HepG2 (cell line): ENCODE data around the gene UPK1B. TPM values are rescaled to one million over a fixed set of nuclear protein-coding genes. Genes with fewer than 3 reads are reported as not detected.

ENCODE experiments used
- ATAC-seq: fragments of 200-7000 bp; cut with Tn5 transposase; 3 replicates; pipeline ENCODE4 v1.9.1; 2020; ENCODE audit warnings: mild to moderate bottlenecking, moderate library complexity
- BruUV-seq: library from RNA; stranded (reverse); fragments of 400-500 nt; replicated peaks from 2 replicates; lab custom pipeline; 2021; lab: Mats Ljungman, UMichigan
- CTCF ChIA-PET: fragments of 300-600 bp; formaldehyde crosslinking; extraction: SDS; loops from one replicate; lab custom pipeline; 2021; ENCODE audit warnings: low total read pairs, inconsistent platforms, low intra/inter-chr PET ratio; lab: Yijun Ruan, JAX
- POLR2A ChIA-PET: fragments of 350-600 bp; sonication (Branson Sonifier 250); formaldehyde crosslinking; loops from one replicate; lab custom pipeline; 2020; ENCODE audit warnings: antibody characterized with exemption, inconsistent platforms; lab: Yijun Ruan, JAX
- DNase-seq: peaks from one replicate; pipeline ENCODE4 v3.0.0-alpha.2; 2015; ENCODE audit warnings: low spot score
- FAIRE-seq: peaks from 3 replicates; lab custom pipeline; 2011; peaks lifted over from hg19 to GRCh38; lab: Jason Lieb, UNC
- H2AFZ ChIP-seq: one replicate; pipeline ENCODE4 v1.6.1; 2011; ENCODE audit warnings: low read length, inconsistent platforms
- H3K27ac ChIP-seq: fragments of 300-600 bp; 3 replicates; pipeline ENCODE4 v1.8.0; 2011; ENCODE audit warnings: mixed run types, mild to moderate bottlenecking, mixed read lengths, low read length, inconsistent platforms; ENCODE audit not compliant: insufficient read depth; ENCODE audit errors: extremely low read length
- H3K27me3 ChIP-seq, 2 experiments: fragments of 200-600 bp in 1 of 2; 2 replicates in 1 of 2; 3 replicates in 1 of 2; pipeline versions ENCODE4 v1.6.0 to v1.8.0; 2011; ENCODE audit warnings: low read length in 2 of 2, mild to moderate bottlenecking in 2 of 2, moderate library complexity in 2 of 2, inconsistent platforms in 1 of 2; ENCODE audit not compliant: insufficient read depth in 2 of 2, control insufficient read depth in 1 of 2
- H3K36me3 ChIP-seq, 2 experiments: fragments of 200-600 bp in 1 of 2; replicated peaks in 1 of 2; 2 replicates in 1 of 2; 3 replicates in 1 of 2; pipeline versions ENCODE4 v1.5.1 to v1.8.0; 2011; ENCODE audit warnings: low read length in 2 of 2, inconsistent platforms in 1 of 2; ENCODE audit not compliant: insufficient read depth in 2 of 2, control insufficient read depth in 1 of 2
- H3K4me1 ChIP-seq: 2 replicates; pipeline ENCODE4 v1.5.1; 2012; ENCODE audit warnings: low read length, inconsistent platforms; ENCODE audit not compliant: insufficient read depth
- H3K4me2 ChIP-seq: 2 replicates; pipeline ENCODE4 v1.6.0; 2011; ENCODE audit warnings: low read depth, low read length, inconsistent platforms
- H3K4me3 ChIP-seq, 3 experiments: fragments of 200-600 bp in 1 of 3; sonication (generic), shearing (Covaris generic) in 1 of 3; replicated peaks in 1 of 3; 2 replicates each; pipeline ENCODE4 v1.5.1; 2011 to 2016; ENCODE audit warnings: low read length in 3 of 3, inconsistent platforms in 2 of 3, low read depth in 2 of 3, mild to moderate bottlenecking in 2 of 3, control low read depth in 1 of 3, mixed read lengths in 1 of 3; ENCODE audit not compliant: insufficient read depth in 1 of 3
- H3K79me2 ChIP-seq: one replicate; pipeline ENCODE4 v1.6.1; 2011; ENCODE audit warnings: low read length, inconsistent platforms; ENCODE audit not compliant: insufficient read depth
- H3K9ac ChIP-seq: 2 replicates; pipeline ENCODE4 v1.6.0; 2011; ENCODE audit warnings: mild to moderate bottlenecking, low read depth, low read length, inconsistent platforms; ENCODE audit not compliant: insufficient read depth
- H3K9me3 ChIP-seq: 2 replicates; pipeline ENCODE4 v1.5.1; 2012; ENCODE audit warnings: mild to moderate bottlenecking, low read length
- H4K20me1 ChIP-seq: 2 replicates; pipeline ENCODE4 v1.6.0; 2011; ENCODE audit warnings: inconsistent platforms, mild to moderate bottlenecking, low read length, moderate library complexity; ENCODE audit not compliant: insufficient read depth
- DDIT3 ChIP-seq: sonication (generic); formaldehyde crosslinking; IDR thresholded peaks from 2 replicates; pipeline ENCODE4 v1.4.0; 2020; ENCODE audit warnings: mild to moderate bottlenecking, missing genetic modification reagents
- ESRRA ChIP-seq: sonication (generic); formaldehyde crosslinking; IDR thresholded peaks from 2 replicates; pipeline ENCODE4 v1.5.1; 2020; ENCODE audit warnings: mild to moderate bottlenecking, low read depth, missing genetic modification reagents
- MNT ChIP-seq: fragments of 450-650 bp; IDR thresholded peaks from 2 replicates; pipeline ENCODE4 v1.6.1; 2016
- PHB2 ChIP-seq: fragments of 450-650 bp; IDR thresholded peaks from 2 replicates; pipeline ENCODE4 v1.6.1; 2018; ENCODE audit not compliant: partially characterized antibody
- THYN1 ChIP-seq: sonication (generic); formaldehyde crosslinking; IDR thresholded peaks from 2 replicates; pipeline ENCODE4 v1.8.1; 2023; ENCODE audit warnings: low read depth, mild to moderate bottlenecking, moderate library complexity, missing genetic modification reagents, borderline replicate concordance
- ZNF775 ChIP-seq: sonication (generic); formaldehyde crosslinking; IDR thresholded peaks from 2 replicates; pipeline ENCODE4 v1.4.0; 2020; ENCODE audit warnings: missing genetic modification reagents, mild to moderate bottlenecking, moderate library complexity, borderline replicate concordance
- ZNF83 ChIP-seq: sonication (generic); formaldehyde crosslinking; IDR thresholded peaks from 2 replicates; pipeline ENCODE4 v1.4.0; 2020; ENCODE audit warnings: missing genetic modification reagents, mild to moderate bottlenecking, borderline replicate concordance
- WGBS: methylation state at CpG from one replicate; pipeline ENCODE4 v1.1.6; 2017; ENCODE audit warnings: low lambda C conversion rate; 5-methylcytosine and 5-hydroxymethylcytosine counted together
- in situ Hi-C: cut with HindIII; loops from 2 replicates; pipeline ENCODE4 v1.10.0; 2017; ENCODE audit warnings: low pct_unique_long_range_greater_than_20kb; ENCODE audit not compliant: extremely low pct_ligation_motif_present
- intact Hi-C: fragments of 100-400 bp; cut with micrococcal nuclease; formaldehyde crosslinking; loops from one replicate; pipeline ENCODE4 v1.10.0; 2022; ENCODE audit not compliant: unreplicated experiment
- polyA plus RNA-seq, 8 experiments: library from polyadenylated mRNA; depleted of rRNA in 3 of 8; stranded (reverse) in 7 of 8; unstranded in 1 of 8; fragments of >200 nt; fragmentation: Illumina TruSeq in 4 of 8; extraction: Trizol in 4 of 8; gene quantifications; 2 replicates each; pipeline versions ENCODE4 v1.2.1 to v1.2.3, GENCODE V29; 2011 to 2016; ENCODE audit warnings: low read depth in 4 of 8, missing spikeins in 1 of 8, mixed read lengths in 1 of 8; ENCODE audit not compliant: insufficient read depth in 1 of 8
- total RNA-seq, 5 experiments: library from RNA; depleted of rRNA; stranded (reverse); fragments of >200 nt; fragmentation: Illumina TruSeq; extraction: Trizol; gene quantifications; 2 replicates each; pipeline ENCODE4 v1.2.3, GENCODE V29; 2016; ENCODE audit warnings: low read depth in 1 of 5

The UPK1B gene
- total and polyA plus RNA-seq, 2 of the 13 experiments (the other 11 are each of a cell fraction or from before 2014, with no cell fraction given) = not detected

- ChIA-PET CTCF (no interaction called here), POLR2A (no interaction called here)
- TF ChIP-seq ESRRA (CRISPR knock-in tag) (no peak), MNT (peak; percentile 96), ZNF83 (CRISPR knock-in tag) (no peak), THYN1 (no peak)
- Histone ChIP-seq H3K4me1 (no peaks in the 10 kb centered on the region), H3K36me3 (no peaks in the 10 kb centered on the region), H3K4me3 (no peak overlapping the region), H4K20me1 (no peaks in the 10 kb centered on the region), H3K27me3 (no peaks in the 10 kb centered on the region), H3K4me2 (no peak overlapping the region), H3K27ac (no peak overlapping the region), H3K9ac (no peak overlapping the region), H2AFZ (no peak overlapping the region), H3K79me2 (no peaks in the 10 kb centered on the region), H3K9me3 (no peaks in the 10 kb centered on the region)
- intact Hi-C loops = no loop called here
- FAIRE-seq = no peak
- in situ Hi-C loops = loop anchor here (5.0 to 25.0 kb wide), 2 partner anchors 100 to 540 kb away; partner anchors contain the start of gene COX17
- no peak for DNase-seq
- BruUV-seq = no TSS peak
- 31% methylated on average over 2 of the region's 2 CpGs for WGBS
- no peak for ATAC-seq
These were observed 25.9 kb upstream of the UPK1B start for GRCh38 chr3:119147494-119147893.

- Histone ChIP-seq H3K9ac (no peak overlapping the region), H3K27ac (no peak overlapping the region), H4K20me1 (no peaks in the 10 kb centered on the region), H2AFZ (no peak overlapping the region)
- TF ChIP-seq DDIT3 (CRISPR knock-in tag) (no peak), ZNF775 (CRISPR knock-in tag) (no peak), PHB2 (no peak)
- TF ChIP-seq, all 625 proteins: peak for 0
- BruUV-seq = no TSS peak
- POLR2A ChIA-PET = interaction anchor here (1.0 kb wide), 1 partner anchor 92 kb away, joined by 3 read pairs; the partner anchor contains the start of gene B4GALT4
- CTCF ChIA-PET = no interaction called here
- Histone ChIP-seq H3K4me3 (no peak overlapping the region), H3K4me2 (no peak overlapping the region), H3K9me3 (peaks cover under 1% of the 10 kb centered on the region; the same call in 1 of the 2 replicates), H3K36me3 (no peaks in the 10 kb centered on the region), H3K27me3 (no peaks in the 10 kb centered on the region), H3K4me1 (no peaks in the 10 kb centered on the region), H3K79me2 (no peaks in the 10 kb centered on the region)
- 27% methylated on average over 2 of the region's 2 CpGs for WGBS
- in situ Hi-C loops (loop anchor here (5.0 to 25.0 kb wide), 2 partner anchors 99 to 539 kb away; partner anchors contain the start of gene COX17), intact Hi-C loops (no loop called here)
- ATAC-seq (no peak), DNase-seq (no peak), FAIRE-seq (no peak)
These were observed 24.8 kb upstream of the UPK1B start for GRCh38 chr3:119148493-119149180.
